Prostate gland (tissue), 2 donors: ENCODE data around the gene LENG9.

Experiments used
- CTCF ChIP-seq, 4 experiments: fragments of 200-600 bp in 2 of 4; fragments of 450-650 bp in 2 of 4; sonication (generic) in 2 of 4; IDR thresholded peaks; 1 replicate in 3 of 4; 2 replicates in 1 of 4; pipeline ENCODE4 v1.5.1; 2016 to 2019; ENCODE audit warnings: antibody characterized with exemption in 4 of 4, mild to moderate bottlenecking in 2 of 4, moderate library complexity in 2 of 4
- POLR2A ChIP-seq: fragments of 450-650 bp; IDR thresholded peaks from one replicate; pipeline ENCODE4 v1.6.1; 2016; ENCODE audit warnings: antibody characterized with exemption, mild to moderate bottlenecking

- no peak for TF ChIP-seq CTCF (IDR thresholded peaks at IDR 0.05)
- no peak for TF ChIP-seq POLR2A
These were observed 38.2 kb downstream of the LENG9 start for GRCh38 chr19:54425382-54425723.
